Adrenal gland (tissue), 12 donors: Measurements from ENCODE around the gene SLC34A1. TPM values are rescaled to one million over a fixed set of nuclear protein-coding genes. Genes with fewer than 3 reads are reported as not detected.

Source experiments
- DNase-seq, 7 donors: peaks; one replicate each; pipeline ENCODE4 v3.0.0-alpha.2; 2019 to 2020
- H3K27ac ChIP-seq, 5 donors: fragments of 200-600 bp; sonication (generic) in 4 of 5; 1 replicate in 3 of 5; 2 replicates in 2 of 5; pipeline versions ENCODE4 v1.5.1 to v1.8.0; 2016 to 2020; ENCODE audit warnings: mild to moderate bottlenecking in 1 of 5
- H3K27me3 ChIP-seq: fragments of 200-600 bp; 2 replicates; pipeline ENCODE4 v1.8.0; 2021
- H3K36me3 ChIP-seq, 2 donors: fragments of 200-600 bp; replicated peaks in 1 of 2; 1 replicate in 1 of 2; 2 replicates in 1 of 2; pipeline versions ENCODE4 v1.5.1 to v1.8.0; 2018 to 2022
- H3K4me1 ChIP-seq, 2 donors: fragments of 200-600 bp; replicated peaks in 1 of 2; 1 replicate in 1 of 2; 2 replicates in 1 of 2; pipeline versions ENCODE4 v1.5.1 to v1.8.0; 2018 to 2021
- H3K4me3 ChIP-seq, 4 donors: fragments of 200-600 bp; sonication (generic) in 3 of 4; one replicate each; pipeline ENCODE4 v1.5.1; 2016 to 2018
- H3K9me3 ChIP-seq, 3 donors: fragments of 200-600 bp; sonication (generic) in 1 of 3; replicated peaks in 1 of 3; 1 replicate in 2 of 3; 2 replicates in 1 of 3; pipeline versions ENCODE4 v1.5.1 to v1.8.0; 2016 to 2021
- CTCF ChIP-seq, 6 experiments: fragments of 450-650 bp in 4 of 6; fragments of 200-600 bp in 2 of 6; sonication (generic) in 1 of 6; IDR thresholded peaks; 1 replicate in 5 of 6; 2 replicates in 1 of 6; pipeline versions ENCODE4 v1.5.1 to v1.8.0; 2016 to 2021; ENCODE audit warnings: antibody characterized with exemption in 6 of 6, mild to moderate bottlenecking in 2 of 6, moderate library complexity in 1 of 6
- POLR2A ChIP-seq, 2 donors: fragments of 450-650 bp; IDR thresholded peaks; one replicate each; pipeline ENCODE4 v1.6.1; 2017; ENCODE audit warnings: antibody characterized with exemption in 2 of 2, mild to moderate bottlenecking in 2 of 2, moderate library complexity in 1 of 2
- WGBS, 4 donors: extraction: QIAGEN DNeasy Blood & Tissue Kit in 2 of 4; methylation state at CpG; one replicate each; pipeline versions ENCODE4 v1.1.5 to v1.1.7; 2013 to 2017; 5-methylcytosine and 5-hydroxymethylcytosine counted together
- intact Hi-C, 2 donors: fragments of 100-400 bp; cut with DNase I; formaldehyde crosslinking; loops; one replicate each; pipeline versions ENCODE4 v1.14.1 to v1.15.0; 2022 to 2023
- polyA plus RNA-seq, 3 donors: library from polyadenylated mRNA; stranded (reverse); fragments of 200-250 nt in 2 of 3; fragments of 350-450 nt in 1 of 3; fragmentation: Illumina TruSeq in 1 of 3; extraction: RNeasy Lipid Tissue Mini Kit (QIAGEN cat#74804) in 1 of 3; gene quantifications; one replicate each; pipeline ENCODE4 v1.2.3, GENCODE V29; 2013 to 2014
- total RNA-seq, 9 donors: library from RNA; depleted of rRNA in 4 of 9; stranded (reverse); fragments of >200 nt in 4 of 9; fragments of 120-200 nt in 1 of 9; fragmentation: NEBNext Ultra II Directional in 1 of 9; extraction: Animal tissue kit (Norgen Biotek cat#: 25700) in 1 of 9; gene quantifications; one replicate each; pipeline versions ENCODE4 v1.1.0 to v1.2.4, GENCODE V29; 2013 to 2023
- donor health status: healthy with polysubstance abuse.
- donor health status: Bipolar disorder and iron deficiency.
- donor health status: DM: yes; HTN: yes; CAD: no.
- donor health status: DM: no; HTN: no; CAD: no.
- donor health status: DM: no; HTN: no; CAD: no.
- donor health status: DM: yes; HTN: yes; CAD: no.

Gene SLC34A1
- total and polyA plus RNA-seq, 12 donors, result not detected

GRCh38 chr5:177382423-177383029 is 1.7 kb upstream of the SLC34A1 start:
- intact Hi-C loops, result loop anchor here in 1 of 2 donors (10.0 kb wide), 1 partner anchor 68 kb away; the partner anchor contains the start of gene MXD3
- no peaks in the 10 kb centered on the region for H3K4me1 ChIP-seq
- peak in 2 of 7 donors; percentile 32 to 51 for DNase-seq
- H3K27ac ChIP-seq, result no peak overlapping the region
- no peak overlapping the region for H3K4me3 ChIP-seq
- no peaks in the 10 kb centered on the region for H3K36me3 ChIP-seq
- peaks cover 12% of the 10 kb centered on the region for H3K27me3 ChIP-seq
- TF ChIP-seq POLR2A (IDR thresholded peaks at IDR 0.05), result no peak
- peak in 2 of 6 experiments; percentile 7 to 32 for TF ChIP-seq CTCF (IDR thresholded peaks at IDR 0.05)
- no peaks in the 10 kb centered on the region for H3K9me3 ChIP-seq
- 33 to 45% (median 39%) methylated on average over 8 to 11 of the region's 11 CpGs for WGBS, 4 donors

GRCh38 chr5:177383181-177383580 is 1.1 kb upstream of the SLC34A1 start:
- DNase-seq, result no peak
- WGBS, 4 donors, result 79 to 84% (median 81%) methylated on average over 8 to 9 of the region's 9 CpGs
- TF ChIP-seq CTCF (IDR thresholded peaks at IDR 0.05) (no peak), POLR2A (IDR thresholded peaks at IDR 0.05) (no peak)
- Histone ChIP-seq H3K27ac (no peak overlapping the region), H3K9me3 (no peaks in the 10 kb centered on the region), H3K4me3 (no peak overlapping the region), H3K27me3 (peaks cover 12% of the 10 kb centered on the region), H3K36me3 (no peaks in the 10 kb centered on the region), H3K4me1 (no peaks in the 10 kb centered on the region)
- intact Hi-C loops, result loop anchor here in 1 of 2 donors (10.0 kb wide), 1 partner anchor 68 kb away; the partner anchor contains the start of gene MXD3

GRCh38 chr5:177385720-177386119 is 1.5 kb downstream of the SLC34A1 start:
- no peak for DNase-seq
- no peak for TF ChIP-seq CTCF (IDR thresholded peaks at IDR 0.05)
- no peak for TF ChIP-seq POLR2A (IDR thresholded peaks at IDR 0.05)
- H3K9me3 ChIP-seq, result no peaks in the 10 kb centered on the region
- no peaks in the 10 kb centered on the region for H3K4me1 ChIP-seq
- no peak overlapping the region for H3K27ac ChIP-seq
- peaks cover 12% of the 10 kb centered on the region for H3K27me3 ChIP-seq
- H3K4me3 ChIP-seq, result no peak overlapping the region
- no peaks in the 10 kb centered on the region for H3K36me3 ChIP-seq
- intact Hi-C loops, result loop anchor here in 1 of 2 donors (10.0 kb wide), 1 partner anchor 71 kb away; the partner anchor contains the start of gene MXD3
- WGBS, 4 donors, result 48 to 72% (median 68%) methylated on average over 5 to 11 of the region's 11 CpGs; no CpG with 5 or more reads in 1 of the 4 donors

GRCh38 chr5:177386542-177386941 is 2.3 kb downstream of the SLC34A1 start:
- WGBS, 4 donors, result 75 to 84% (median 82%) methylated on average over 7 to 8 of the region's 8 CpGs
- no peaks in the 10 kb centered on the region for H3K4me1 ChIP-seq
- peaks cover 12% of the 10 kb centered on the region for H3K27me3 ChIP-seq
- no peaks in the 10 kb centered on the region for H3K36me3 ChIP-seq
- H3K4me3 ChIP-seq, result no peak overlapping the region
- H3K27ac ChIP-seq, result no peak overlapping the region
- no peaks in the 10 kb centered on the region for H3K9me3 ChIP-seq
- intact Hi-C loops, result loop anchor here in 1 of 2 donors (10.0 kb wide), 1 partner anchor 72 kb away; the partner anchor contains the start of gene MXD3
- no peak for TF ChIP-seq CTCF (IDR thresholded peaks at IDR 0.05)
- no peak for TF ChIP-seq POLR2A (IDR thresholded peaks at IDR 0.05)
- no peak for DNase-seq
